ENCODE data around the gene SLC7A11.

- TF ChIP-seq RARB (CRISPR knock-in tag; IDR thresholded peaks at IDR 0.05) (no peak), ARNTL (CRISPR knock-in tag; IDR thresholded peaks at IDR 0.05; ENCODE audit: borderline replicate concordance, low read depth) (no peak), ISL1 (CRISPR knock-in tag; IDR thresholded peaks at IDR 0.05) (no peak), TCF4 (CRISPR knock-in tag; IDR thresholded peaks at IDR 0.05; ENCODE audit: borderline replicate concordance) (no peak), PPARA (CRISPR knock-in tag; IDR thresholded peaks at IDR 0.05; ENCODE audit: borderline replicate concordance) (no peak), ESRRG (CRISPR knock-in tag; IDR thresholded peaks at IDR 0.05) (no peak), ZC3H10 (CRISPR knock-in tag; IDR thresholded peaks at IDR 0.05) (no peak), ZFP30 (CRISPR knock-in tag; IDR thresholded peaks at IDR 0.05) (no peak), GLIS3 (CRISPR knock-in tag; IDR thresholded peaks at IDR 0.05) (no peak), CREB5 (CRISPR knock-in tag; IDR thresholded peaks at IDR 0.05; ENCODE audit: low read depth) (no peak)
- TF ChIP-seq, protein P1, sequence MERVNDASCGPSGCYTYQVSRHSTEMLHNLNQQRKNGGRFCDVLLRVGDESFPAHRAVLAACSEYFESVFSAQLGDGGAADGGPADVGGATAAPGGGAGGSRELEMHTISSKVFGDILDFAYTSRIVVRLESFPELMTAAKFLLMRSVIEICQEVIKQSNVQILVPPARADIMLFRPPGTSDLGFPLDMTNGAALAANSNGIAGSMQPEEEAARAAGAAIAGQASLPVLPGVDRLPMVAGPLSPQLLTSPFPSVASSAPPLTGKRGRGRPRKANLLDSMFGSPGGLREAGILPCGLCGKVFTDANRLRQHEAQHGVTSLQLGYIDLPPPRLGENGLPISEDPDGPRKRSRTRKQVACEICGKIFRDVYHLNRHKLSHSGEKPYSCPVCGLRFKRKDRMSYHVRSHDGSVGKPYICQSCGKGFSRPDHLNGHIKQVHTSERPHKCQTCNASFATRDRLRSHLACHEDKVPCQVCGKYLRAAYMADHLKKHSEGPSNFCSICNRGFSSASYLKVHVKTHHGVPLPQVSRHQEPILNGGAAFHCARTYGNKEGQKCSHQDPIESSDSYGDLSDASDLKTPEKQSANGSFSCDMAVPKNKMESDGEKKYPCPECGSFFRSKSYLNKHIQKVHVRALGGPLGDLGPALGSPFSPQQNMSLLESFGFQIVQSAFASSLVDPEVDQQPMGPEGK (CRISPR knock-in tag; IDR thresholded peaks at IDR 0.05; ENCODE audit: borderline replicate concordance) = no peak
- TF ChIP-seq, protein P2, sequence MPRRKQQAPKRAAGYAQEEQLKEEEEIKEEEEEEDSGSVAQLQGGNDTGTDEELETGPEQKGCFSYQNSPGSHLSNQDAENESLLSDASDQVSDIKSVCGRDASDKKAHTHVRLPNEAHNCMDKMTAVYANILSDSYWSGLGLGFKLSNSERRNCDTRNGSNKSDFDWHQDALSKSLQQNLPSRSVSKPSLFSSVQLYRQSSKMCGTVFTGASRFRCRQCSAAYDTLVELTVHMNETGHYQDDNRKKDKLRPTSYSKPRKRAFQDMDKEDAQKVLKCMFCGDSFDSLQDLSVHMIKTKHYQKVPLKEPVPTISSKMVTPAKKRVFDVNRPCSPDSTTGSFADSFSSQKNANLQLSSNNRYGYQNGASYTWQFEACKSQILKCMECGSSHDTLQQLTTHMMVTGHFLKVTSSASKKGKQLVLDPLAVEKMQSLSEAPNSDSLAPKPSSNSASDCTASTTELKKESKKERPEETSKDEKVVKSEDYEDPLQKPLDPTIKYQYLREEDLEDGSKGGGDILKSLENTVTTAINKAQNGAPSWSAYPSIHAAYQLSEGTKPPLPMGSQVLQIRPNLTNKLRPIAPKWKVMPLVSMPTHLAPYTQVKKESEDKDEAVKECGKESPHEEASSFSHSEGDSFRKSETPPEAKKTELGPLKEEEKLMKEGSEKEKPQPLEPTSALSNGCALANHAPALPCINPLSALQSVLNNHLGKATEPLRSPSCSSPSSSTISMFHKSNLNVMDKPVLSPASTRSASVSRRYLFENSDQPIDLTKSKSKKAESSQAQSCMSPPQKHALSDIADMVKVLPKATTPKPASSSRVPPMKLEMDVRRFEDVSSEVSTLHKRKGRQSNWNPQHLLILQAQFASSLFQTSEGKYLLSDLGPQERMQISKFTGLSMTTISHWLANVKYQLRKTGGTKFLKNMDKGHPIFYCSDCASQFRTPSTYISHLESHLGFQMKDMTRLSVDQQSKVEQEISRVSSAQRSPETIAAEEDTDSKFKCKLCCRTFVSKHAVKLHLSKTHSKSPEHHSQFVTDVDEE (CRISPR knock-in tag; IDR thresholded peaks at IDR 0.05) = no peak
Measured at GRCh38 chr4:138224614-138225013, 17.5 kb downstream of the SLC7A11 start.
